Fibroblast of peridontal ligament (primary cell): ENCODE results near the gene ZNF143.

Source experiments
- DNase-seq: peaks from one replicate; pipeline ENCODE4 v3.0.0-alpha.2; 2010; ENCODE audit errors: extremely low read depth

ZNF143 gene

GRCh38 chr11:9575260-9576240 lies 114.7 kb downstream of the ZNF143 start:
- peak; percentile 90 for DNase-seq

DNA sequence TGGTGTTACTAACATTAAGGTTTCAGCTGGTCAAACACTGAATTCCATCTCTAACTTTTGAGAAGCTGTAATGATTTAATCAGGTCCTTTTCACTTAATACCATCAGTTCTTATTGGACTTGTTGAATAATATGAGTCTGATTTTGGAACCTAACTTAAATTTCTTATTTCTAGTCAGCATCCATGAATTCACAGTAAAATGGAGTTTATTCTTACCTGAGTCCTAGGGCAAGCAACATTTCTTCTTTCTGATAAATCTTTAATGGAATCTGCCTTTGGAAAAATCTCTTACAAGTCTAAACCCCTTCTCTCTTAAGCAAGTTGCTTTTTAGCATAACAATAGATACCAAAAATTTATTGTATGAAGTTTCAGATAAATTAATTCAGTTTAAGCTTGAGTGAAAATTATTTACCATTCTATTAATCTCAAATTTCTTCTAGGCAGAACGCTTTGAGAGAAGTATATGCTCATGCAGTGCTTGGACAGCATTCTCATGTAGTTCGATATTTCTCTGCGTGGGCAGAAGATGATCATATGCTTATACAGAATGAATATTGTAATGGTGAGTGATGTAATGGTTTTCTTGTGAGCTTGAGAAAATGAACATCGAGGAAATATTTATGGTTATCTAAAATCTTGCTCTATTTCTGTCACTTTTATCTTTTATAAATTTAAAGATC lies 116.0 kb downstream of the ZNF143 start:
- DNase-seq, result peak; percentile 67

GRCh38 chr11:9577556-9577955 lies 116.7 kb downstream of the ZNF143 start:
- peak; percentile 64 for DNase-seq
